HEK293 (cell line): ENCODE data around the gene BIN1.
A peak's percentile ranks its signal among the peaks of the same experiment; 100 is the strongest.

Source experiments
- CTCF ChIA-PET: fragments of 350-600 bp; formaldehyde crosslinking; extraction: SDS; loops from one replicate; lab custom pipeline; 2021; ENCODE audit warnings: antibody characterized with exemption; lab: Yijun Ruan, JAX
- POLR2A ChIA-PET: fragments of 300-600 bp; formaldehyde crosslinking; extraction: SDS; loops from one replicate; lab custom pipeline; 2020; ENCODE audit warnings: antibody characterized with exemption, inconsistent platforms; lab: Yijun Ruan, JAX
- H3K27ac ChIP-seq: fragments of 200-500 bp; sonication (Bioruptor generic); 2 replicates; pipeline ENCODE4 v1.5.1; 2014; ENCODE audit warnings: low read depth, low read length, control low read depth, inconsistent platforms; ENCODE audit errors: extremely low read depth
- H3K36me3 ChIP-seq, 2 experiments: fragments of 200-500 bp in 1 of 2; sonication (Bioruptor generic) in 1 of 2; 1 replicate in 1 of 2; 2 replicates in 1 of 2; pipeline ENCODE4 v1.5.1; 2014 to 2017; ENCODE audit warnings: inconsistent platforms in 2 of 2, low read length in 2 of 2; ENCODE audit not compliant: control insufficient read depth in 2 of 2, insufficient read depth in 1 of 2
- H3K4me1 ChIP-seq: fragments of 200-500 bp; sonication (Bioruptor generic); 2 replicates; pipeline ENCODE4 v1.5.1; 2014; ENCODE audit warnings: mild to moderate bottlenecking, low read length, inconsistent platforms; ENCODE audit not compliant: control insufficient read depth, insufficient read depth
- H3K4me3 ChIP-seq: 2 replicates; pipeline ENCODE4 v1.5.1; 2011; ENCODE audit warnings: low read depth, mild to moderate bottlenecking, control low read depth, low read length, moderate library complexity
- H3K9me3 ChIP-seq: fragments of 200-500 bp; sonication (Bioruptor generic); 2 replicates; pipeline ENCODE4 v1.5.1; 2014; ENCODE audit warnings: low read depth, low read length, inconsistent platforms; ENCODE audit not compliant: control insufficient read depth, insufficient read depth
- GLI2 ChIP-seq: fragments of 450-650 bp; formaldehyde crosslinking; IDR thresholded peaks from 2 replicates; pipeline ENCODE4; 2017; ENCODE audit warnings: missing biosample characterization, missing genetic modification characterization, low read depth, borderline replicate concordance
- HOXD13 ChIP-seq: sonication (generic); formaldehyde crosslinking; IDR thresholded peaks from 2 replicates; pipeline ENCODE4 v1.8.0; 2022; ENCODE audit warnings: missing genetic modification reagents, borderline replicate concordance
- MEIS1 ChIP-seq: sonication (generic); formaldehyde crosslinking; IDR thresholded peaks from 2 replicates; pipeline ENCODE4 v1.8.1; 2022; ENCODE audit warnings: missing genetic modification reagents, mild to moderate bottlenecking, borderline replicate concordance
- PATZ1 ChIP-seq: fragments of 450-650 bp; formaldehyde crosslinking; IDR thresholded peaks from 2 replicates; pipeline ENCODE4 v1.5.1; 2016; ENCODE audit warnings: missing biosample characterization, missing genetic modification characterization
- SP3 ChIP-seq: fragments of 450-650 bp; formaldehyde crosslinking; IDR thresholded peaks from 2 replicates; pipeline ENCODE4 v1.5.1; 2016; ENCODE audit warnings: missing biosample characterization, missing genetic modification characterization
- TCF7L2 ChIP-seq: IDR thresholded peaks from 2 replicates; pipeline ENCODE4 v1.6.1; 2011; ENCODE audit warnings: low read depth, mild to moderate bottlenecking, inconsistent platforms, low read length, moderate library complexity, borderline replicate concordance
- ZBTB6 ChIP-seq: fragments of 450-650 bp; formaldehyde crosslinking; IDR thresholded peaks from 2 replicates; pipeline ENCODE4 v1.5.1; 2017; ENCODE audit warnings: missing biosample characterization, missing genetic modification characterization
- ZNF211 ChIP-seq: fragments of 450-650 bp; formaldehyde crosslinking; IDR thresholded peaks from 2 replicates; pipeline ENCODE4 v1.5.1; 2016; ENCODE audit warnings: low read depth, missing biosample characterization, missing genetic modification characterization
- ZNF221 ChIP-seq: fragments of 450-650 bp; formaldehyde crosslinking; IDR thresholded peaks from 2 replicates; pipeline ENCODE4 v1.5.1; 2017; ENCODE audit warnings: missing biosample characterization, missing genetic modification characterization, borderline replicate concordance
- ZNF223 ChIP-seq: fragments of 450-650 bp; formaldehyde crosslinking; IDR thresholded peaks from 2 replicates; pipeline ENCODE4 v1.5.1; 2016; ENCODE audit warnings: missing biosample characterization, missing genetic modification characterization
- ZNF26 ChIP-seq: fragments of 450-650 bp; formaldehyde crosslinking; IDR thresholded peaks from 2 replicates; pipeline ENCODE4 v1.5.1; 2016; ENCODE audit warnings: missing biosample characterization, missing genetic modification characterization
- ZNF335 ChIP-seq: fragments of 450-650 bp; formaldehyde crosslinking; conservative IDR thresholded peaks from 2 replicates; pipeline ENCODE4 v1.5.1; 2016; ENCODE audit warnings: missing biosample characterization, missing genetic modification characterization
- ZNF37A ChIP-seq: fragments of 450-650 bp; IDR thresholded peaks from 2 replicates; pipeline ENCODE4 v1.5.1; 2018; ENCODE audit warnings: missing biosample characterization, missing genetic modification characterization
- ZNF473 ChIP-seq: fragments of 450-650 bp; formaldehyde crosslinking; IDR thresholded peaks from 2 replicates; pipeline ENCODE4 v1.5.1; 2017; ENCODE audit warnings: missing biosample characterization, missing genetic modification characterization
- ZNF530 ChIP-seq: fragments of 450-650 bp; formaldehyde crosslinking; IDR thresholded peaks from 2 replicates; pipeline ENCODE4 v1.5.1; 2016; ENCODE audit warnings: low read depth, missing biosample characterization, missing genetic modification characterization
- ZNF626 ChIP-seq: fragments of 450-650 bp; sonication (Bioruptor Pico); formaldehyde crosslinking; IDR thresholded peaks from 2 replicates; pipeline ENCODE4 v1.5.1; 2018; ENCODE audit warnings: missing biosample characterization, missing genetic modification characterization, inconsistent platforms
- ZXDB ChIP-seq: fragments of 450-650 bp; formaldehyde crosslinking; IDR thresholded peaks from 2 replicates; pipeline ENCODE4 v1.5.1; 2016; ENCODE audit warnings: missing biosample characterization, missing genetic modification characterization

The BIN1 gene

GRCh38 chr2:127107622-127107999 is 657 bp upstream of the BIN1 start:
- no peak overlapping the region for H3K27ac ChIP-seq
- CTCF ChIA-PET: interaction anchor here (1.2 kb wide), 1 partner anchor 11 kb away, joined by 3 read pairs; no protein-coding TSS in a partner anchor

GRCh38 chr2:127106457-127106990 is 430 bp downstream of the BIN1 start:
- H3K4me3 ChIP-seq: peak overlapping the region; percentile 50
- H3K36me3 ChIP-seq: no peaks in the 10 kb centered on the region
- no peaks in the 10 kb centered on the region for H3K9me3 ChIP-seq
- no peaks in the 10 kb centered on the region for H3K4me1 ChIP-seq
- H3K27ac ChIP-seq: no peak overlapping the region; the same call in 1 of the 2 replicates
- TF ChIP-seq ZNF626 (no peak), GLI2 (tag by site-specific recombination) (no peak), ZNF221 (tag by site-specific recombination) (no peak), ZBTB6 (0 out of 2 replicates have a peak, but pooled peaks have one; percentile 31)
- POLR2A ChIA-PET: no interaction called here
- CTCF ChIA-PET: interaction anchor here (1.2 kb wide), 1 partner anchor 10 kb away, joined by 3 read pairs; no protein-coding TSS in a partner anchor

More at GRCh38 chr2:127107622-127107999, 657 bp upstream of the BIN1 start:
- Histone ChIP-seq H3K36me3 (no peaks in the 10 kb centered on the region), H3K4me3 (peak overlapping the region; percentile 50), H3K4me1 (no peaks in the 10 kb centered on the region), H3K9me3 (no peaks in the 10 kb centered on the region)
- POLR2A ChIA-PET: no interaction called here
- TF ChIP-seq ZXDB (0 out of 2 replicates have a peak, but pooled peaks have one; percentile 0), ZNF335 (tag by site-specific recombination) (peak; percentile 54), TCF7L2 (peak; percentile 7; the same call in 1 of the 2 replicates), ZNF211 (tag by site-specific recombination) (no peak), ZNF223 (no peak), ZNF473 (tag by site-specific recombination) (no peak), ZNF530 (no peak), SP3 (tag by site-specific recombination) (no peak), PATZ1 (no peak), ZNF26 (tag by site-specific recombination) (no peak), MEIS1 (CRISPR knock-in tag) (no peak), ZNF37A (tag by site-specific recombination) (no peak), HOXD13 (CRISPR knock-in tag) (no peak)
